ENCODE results near the gene ASXL3. TPM values are rescaled to one million over a fixed set of nuclear protein-coding genes. Genes with fewer than 3 reads are reported as not detected.

Gene ASXL3
- total RNA-seq, 1 donor from 2014 or later: 8.2 TPM

DNA sequence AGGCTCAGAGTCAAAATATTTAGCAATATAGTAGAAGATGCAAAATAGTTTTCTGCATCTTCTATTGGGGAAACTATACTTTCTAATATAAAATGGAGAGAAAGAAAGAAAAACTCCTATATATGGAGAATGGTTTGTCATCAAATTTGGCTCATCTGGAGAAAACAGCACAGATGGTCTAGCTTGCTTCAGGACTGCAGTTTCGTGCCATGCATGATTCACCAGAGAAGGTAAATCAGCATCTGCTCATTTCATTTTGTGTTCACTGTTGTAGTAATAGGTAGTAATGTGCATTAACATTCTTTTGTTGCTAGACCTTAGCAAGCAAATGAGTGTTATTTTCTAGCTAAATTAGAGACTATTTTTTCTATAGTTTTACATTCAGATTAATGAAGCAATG is 179.0 kb downstream of the ASXL3 start:
- Mint-ChIP-seq H3K27me3 (ENCODE audit: low read depth, unreplicated experiment) (no peaks in the 10 kb centered on the region), H3K4me1 (ENCODE audit: low read depth, unreplicated experiment) (peaks cover 18% of the 10 kb centered on the region), H3K36me3 (ENCODE audit: low read depth, unreplicated experiment) (no peaks in the 10 kb centered on the region), H3K4me3 (ENCODE audit: unreplicated experiment) (no peak overlapping the region), H3K27ac (ENCODE audit: unreplicated experiment) (peak overlapping the region; percentile 94), H3K9me3 (ENCODE audit: unreplicated experiment) (no peaks in the 10 kb centered on the region)
- TF ChIP-seq, protein P1, sequence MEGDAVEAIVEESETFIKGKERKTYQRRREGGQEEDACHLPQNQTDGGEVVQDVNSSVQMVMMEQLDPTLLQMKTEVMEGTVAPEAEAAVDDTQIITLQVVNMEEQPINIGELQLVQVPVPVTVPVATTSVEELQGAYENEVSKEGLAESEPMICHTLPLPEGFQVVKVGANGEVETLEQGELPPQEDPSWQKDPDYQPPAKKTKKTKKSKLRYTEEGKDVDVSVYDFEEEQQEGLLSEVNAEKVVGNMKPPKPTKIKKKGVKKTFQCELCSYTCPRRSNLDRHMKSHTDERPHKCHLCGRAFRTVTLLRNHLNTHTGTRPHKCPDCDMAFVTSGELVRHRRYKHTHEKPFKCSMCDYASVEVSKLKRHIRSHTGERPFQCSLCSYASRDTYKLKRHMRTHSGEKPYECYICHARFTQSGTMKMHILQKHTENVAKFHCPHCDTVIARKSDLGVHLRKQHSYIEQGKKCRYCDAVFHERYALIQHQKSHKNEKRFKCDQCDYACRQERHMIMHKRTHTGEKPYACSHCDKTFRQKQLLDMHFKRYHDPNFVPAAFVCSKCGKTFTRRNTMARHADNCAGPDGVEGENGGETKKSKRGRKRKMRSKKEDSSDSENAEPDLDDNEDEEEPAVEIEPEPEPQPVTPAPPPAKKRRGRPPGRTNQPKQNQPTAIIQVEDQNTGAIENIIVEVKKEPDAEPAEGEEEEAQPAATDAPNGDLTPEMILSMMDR (IDR thresholded peaks at IDR 0.05; ENCODE audit: insufficient read depth, low read depth, low read length): no peak
- no peak for TF ChIP-seq EZH2 (IDR thresholded peaks at IDR 0.05; ENCODE audit: insufficient read depth, low read length)
- Histone ChIP-seq H3K27me3 (ENCODE audit: insufficient read depth, low read length) (no peaks in the 10 kb centered on the region), H3K9ac (ENCODE audit: low read length) (no peak overlapping the region), H3K4me2 (ENCODE audit: low read length) (peak overlapping the region; percentile 31), H3K9me3 (ENCODE audit: insufficient read depth, low read depth, low read length) (no peaks in the 10 kb centered on the region), H3K27ac (ENCODE audit: low read depth, low read length) (peak overlapping the region; percentile 74), H3K4me3 (ENCODE audit: insufficient read depth, low read depth, low read length) (no peak overlapping the region), H3K36me3 (ENCODE audit: insufficient read depth, low read length) (no peaks in the 10 kb centered on the region), H4K20me1 (ENCODE audit: insufficient read depth, low read length) (no peaks in the 10 kb centered on the region), H2AFZ (ENCODE audit: low read depth, low read length) (no peak overlapping the region), H3K4me1 (ENCODE audit: insufficient read depth, low read length) (peaks cover 19% of the 10 kb centered on the region), H3K79me2 (ENCODE audit: insufficient read depth, low read length) (no peaks in the 10 kb centered on the region)
- FAIRE-seq (no peak), DNase-seq (ENCODE audit: low read depth) (peak; percentile 73)

DNA sequence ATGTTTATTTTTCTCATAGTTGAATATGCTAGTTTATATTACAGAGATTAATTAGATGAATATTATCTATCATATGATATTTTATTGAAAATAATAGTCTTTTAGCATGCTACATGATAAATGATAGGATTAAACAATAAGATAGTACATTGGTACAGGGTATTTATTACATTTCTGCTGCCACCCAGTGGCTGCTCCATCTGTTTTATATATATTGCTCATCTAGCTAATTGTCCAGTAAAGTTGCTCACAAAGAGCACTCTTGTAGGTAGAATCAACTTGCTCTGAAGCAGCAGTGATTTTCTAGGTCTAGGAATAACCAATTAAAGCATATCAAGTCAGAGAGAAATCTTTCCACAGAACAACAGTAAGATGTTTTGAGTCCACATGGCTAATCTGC is 183.3 kb downstream of the ASXL3 start:
- TF ChIP-seq, protein P1 (IDR thresholded peaks at IDR 0.05; ENCODE audit: insufficient read depth, low read depth, low read length): peak; percentile 51
- no peak for TF ChIP-seq EZH2 (IDR thresholded peaks at IDR 0.05; ENCODE audit: insufficient read depth, low read length)
- Mint-ChIP-seq H3K27me3 (ENCODE audit: low read depth, unreplicated experiment) (no peaks in the 10 kb centered on the region), H3K27ac (ENCODE audit: unreplicated experiment) (no peak overlapping the region), H3K36me3 (ENCODE audit: low read depth, unreplicated experiment) (no peaks in the 10 kb centered on the region), H3K9me3 (ENCODE audit: unreplicated experiment) (no peaks in the 10 kb centered on the region), H3K4me1 (ENCODE audit: low read depth, unreplicated experiment) (peaks cover 13% of the 10 kb centered on the region), H3K4me3 (ENCODE audit: unreplicated experiment) (no peak overlapping the region)
- Histone ChIP-seq H3K4me3 (ENCODE audit: insufficient read depth, low read depth, low read length) (no peak overlapping the region), H3K9me3 (ENCODE audit: insufficient read depth, low read depth, low read length) (no peaks in the 10 kb centered on the region), H2AFZ (ENCODE audit: low read depth, low read length) (no peak overlapping the region), H3K36me3 (ENCODE audit: insufficient read depth, low read length) (no peaks in the 10 kb centered on the region), H3K27ac (ENCODE audit: low read depth, low read length) (no peak overlapping the region), H3K4me1 (ENCODE audit: insufficient read depth, low read length) (peaks cover 7% of the 10 kb centered on the region), H3K4me2 (ENCODE audit: low read length) (no peak overlapping the region), H4K20me1 (ENCODE audit: insufficient read depth, low read length) (no peaks in the 10 kb centered on the region), H3K27me3 (ENCODE audit: insufficient read depth, low read length) (no peaks in the 10 kb centered on the region), H3K79me2 (ENCODE audit: insufficient read depth, low read length) (no peaks in the 10 kb centered on the region), H3K9ac (ENCODE audit: low read length) (no peak overlapping the region)
- DNase-seq (ENCODE audit: low read depth) (no peak), FAIRE-seq (no peak)

DNA sequence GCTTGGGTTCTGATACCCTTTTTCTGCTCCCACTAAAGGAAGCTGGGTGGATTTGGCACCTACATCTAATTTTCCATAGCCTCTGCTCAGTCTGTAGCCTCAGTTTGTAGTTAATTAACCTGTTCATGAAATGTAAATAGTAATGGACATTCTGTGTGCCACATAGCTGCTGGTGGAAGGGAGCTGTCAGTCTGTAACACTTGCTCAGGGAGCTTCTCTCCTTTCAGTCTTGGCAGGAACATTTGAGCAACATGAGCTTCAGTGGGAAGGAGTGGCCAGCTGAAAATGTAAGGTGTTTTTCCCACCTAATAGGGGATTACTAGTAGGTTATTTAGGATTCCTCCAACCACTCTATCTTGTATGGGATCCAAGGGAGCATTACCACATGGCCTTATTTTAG is 203.4 kb downstream of the ASXL3 start:
- FAIRE-seq: no peak
- Histone ChIP-seq H3K36me3 (ENCODE audit: insufficient read depth, low read length) (no peaks in the 10 kb centered on the region), H3K4me3 (ENCODE audit: insufficient read depth, low read depth, low read length) (no peak overlapping the region), H3K9ac (ENCODE audit: low read length) (no peak overlapping the region), H3K79me2 (ENCODE audit: insufficient read depth, low read length) (no peaks in the 10 kb centered on the region), H3K9me3 (ENCODE audit: insufficient read depth, low read depth, low read length) (no peaks in the 10 kb centered on the region), H3K4me2 (ENCODE audit: low read length) (no peak overlapping the region), H3K27ac (ENCODE audit: low read depth, low read length) (no peak overlapping the region), H4K20me1 (ENCODE audit: insufficient read depth, low read length) (no peaks in the 10 kb centered on the region), H3K27me3 (ENCODE audit: insufficient read depth, low read length) (no peaks in the 10 kb centered on the region), H2AFZ (ENCODE audit: low read depth, low read length) (no peak overlapping the region), H3K4me1 (ENCODE audit: insufficient read depth, low read length) (no peaks in the 10 kb centered on the region)
- H3K36me3 Mint-ChIP-seq (ENCODE audit: low read depth, unreplicated experiment): no peaks in the 10 kb centered on the region
- H3K27me3 Mint-ChIP-seq (ENCODE audit: low read depth, unreplicated experiment): no peaks in the 10 kb centered on the region
- TF ChIP-seq, protein P1 (IDR thresholded peaks at IDR 0.05; ENCODE audit: insufficient read depth, low read depth, low read length): no peak
- no peak for TF ChIP-seq EZH2 (IDR thresholded peaks at IDR 0.05; ENCODE audit: insufficient read depth, low read length)
- H3K27ac Mint-ChIP-seq (ENCODE audit: unreplicated experiment): no peak overlapping the region
- peaks cover 10% of the 10 kb centered on the region for H3K9me3 Mint-ChIP-seq (ENCODE audit: unreplicated experiment)
- H3K4me1 Mint-ChIP-seq (ENCODE audit: low read depth, unreplicated experiment): no peaks in the 10 kb centered on the region
- H3K4me3 Mint-ChIP-seq (ENCODE audit: unreplicated experiment): no peak overlapping the region
- no peak for DNase-seq (ENCODE audit: low read depth)

Other genes starting within 250 kb of the ASXL3 start
- gene CCDC178, start 137.5 kb upstream of the ASXL3 start, total RNA-seq: 0.30 TPM in 1 of 2 replicates, not detected in the other